ENCODE results near the gene SH2B3. TPM values are rescaled to one million over a fixed set of nuclear protein-coding genes. Genes with fewer than 3 reads are reported as not detected.

Gene SH2B3
- total and polyA plus RNA-seq, 2 donors, result 8.4 to 9.1 TPM

- H3K4me1 ChIP-seq (ENCODE audit: control insufficient read depth in 2 of 2, insufficient read depth in 2 of 2, low read length in 2 of 2), result peaks cover 0 to 9% of the 10 kb centered on the region in 2 donors
- peaks cover 21 to 32% of the 10 kb centered on the region in 2 donors for H3K36me3 ChIP-seq (ENCODE audit: control insufficient read depth in 2 of 2, insufficient read depth in 2 of 2, low read length in 1 of 2)
- H3K27me3 ChIP-seq (ENCODE audit: control insufficient read depth in 2 of 2, insufficient read depth in 1 of 2, low read length in 1 of 2), result no peaks in the 10 kb centered on the region
- DNase-seq (ENCODE audit: low read depth in 6 of 9, low spot score in 9 of 9), result no peak
- H3K4me3 ChIP-seq (ENCODE audit: low read length in 2 of 2), result no peak overlapping the region
- H3K9me3 ChIP-seq (ENCODE audit: control insufficient read depth in 2 of 2, insufficient read depth in 1 of 2, low read length in 1 of 2), result no peaks in the 10 kb centered on the region
- over 99% methylated on average over 67 of the region's 67 CpGs for WGBS
- no peak overlapping the region for H3K27ac ChIP-seq (ENCODE audit: low read depth in 1 of 2, low read length in 1 of 2)
Observed at GRCh38 chr12:111417784-111418593, 12.3 kb downstream of the SH2B3 start.

DNA sequence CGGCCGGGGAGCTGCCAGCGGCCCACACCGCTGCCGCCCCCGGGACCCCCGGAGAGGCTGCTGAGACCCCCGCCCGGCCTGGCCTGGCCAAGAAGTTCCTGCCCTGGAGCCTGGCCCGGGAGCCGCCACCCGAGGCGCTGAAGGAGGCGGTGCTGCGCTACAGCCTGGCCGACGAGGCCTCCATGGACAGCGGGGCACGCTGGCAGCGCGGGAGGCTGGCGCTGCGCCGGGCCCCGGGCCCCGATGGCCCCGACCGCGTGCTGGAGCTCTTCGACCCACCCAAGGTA lies 12.8 kb downstream of the SH2B3 start:
- 98% methylated on average over 30 of the region's 30 CpGs for WGBS
- Histone ChIP-seq H3K9me3 (ENCODE audit: control insufficient read depth in 2 of 2, insufficient read depth in 1 of 2, low read length in 1 of 2) (no peaks in the 10 kb centered on the region), H3K4me1 (ENCODE audit: control insufficient read depth in 2 of 2, insufficient read depth in 2 of 2, low read length in 2 of 2) (peaks cover 0 to 3% of the 10 kb centered on the region in 2 donors), H3K36me3 (ENCODE audit: control insufficient read depth in 2 of 2, insufficient read depth in 2 of 2, low read length in 1 of 2) (peaks cover 21 to 32% of the 10 kb centered on the region in 2 donors), H3K27me3 (ENCODE audit: control insufficient read depth in 2 of 2, insufficient read depth in 1 of 2, low read length in 1 of 2) (no peaks in the 10 kb centered on the region), H3K27ac (ENCODE audit: low read depth in 1 of 2, low read length in 1 of 2) (no peak overlapping the region), H3K4me3 (ENCODE audit: low read length in 2 of 2) (no peak overlapping the region)
- no peak for DNase-seq (ENCODE audit: low read depth in 6 of 9, low spot score in 9 of 9)

DNA sequence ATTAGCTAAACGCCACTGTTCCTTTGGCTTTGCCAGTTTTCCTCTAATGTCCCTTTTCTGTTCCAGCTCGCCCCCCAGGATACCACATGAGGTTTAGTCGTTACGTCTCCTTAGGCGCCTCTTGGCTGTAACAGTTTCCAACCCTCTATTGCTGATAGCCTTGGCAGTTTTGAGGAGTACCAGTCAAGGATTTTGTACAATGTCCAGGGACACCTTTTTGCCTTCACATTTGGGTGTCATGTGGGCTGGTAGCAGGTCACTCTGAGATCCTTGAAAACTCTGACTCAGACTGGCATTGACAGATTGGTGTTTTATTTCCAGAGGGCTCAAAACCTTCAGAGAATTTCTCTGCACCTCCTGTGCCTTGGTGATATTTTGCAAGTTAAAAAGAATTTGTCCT lies 14.1 kb downstream of the SH2B3 start:
- 99% methylated on average over 5 of the region's 5 CpGs for WGBS
- no peak for DNase-seq (ENCODE audit: low read depth in 6 of 9, low spot score in 9 of 9)
- Histone ChIP-seq H3K36me3 (ENCODE audit: control insufficient read depth in 2 of 2, insufficient read depth in 2 of 2, low read length in 1 of 2) (peaks cover 21 to 39% of the 10 kb centered on the region in 2 donors), H3K4me1 (ENCODE audit: control insufficient read depth in 2 of 2, insufficient read depth in 2 of 2, low read length in 2 of 2) (peaks cover 0 to 6% of the 10 kb centered on the region in 2 donors), H3K27me3 (ENCODE audit: control insufficient read depth in 2 of 2, insufficient read depth in 1 of 2, low read length in 1 of 2) (no peaks in the 10 kb centered on the region), H3K27ac (ENCODE audit: low read depth in 1 of 2, low read length in 1 of 2) (no peak overlapping the region), H3K9me3 (ENCODE audit: control insufficient read depth in 2 of 2, insufficient read depth in 1 of 2, low read length in 1 of 2) (no peaks in the 10 kb centered on the region), H3K4me3 (ENCODE audit: low read length in 2 of 2) (no peak overlapping the region)

DNA sequence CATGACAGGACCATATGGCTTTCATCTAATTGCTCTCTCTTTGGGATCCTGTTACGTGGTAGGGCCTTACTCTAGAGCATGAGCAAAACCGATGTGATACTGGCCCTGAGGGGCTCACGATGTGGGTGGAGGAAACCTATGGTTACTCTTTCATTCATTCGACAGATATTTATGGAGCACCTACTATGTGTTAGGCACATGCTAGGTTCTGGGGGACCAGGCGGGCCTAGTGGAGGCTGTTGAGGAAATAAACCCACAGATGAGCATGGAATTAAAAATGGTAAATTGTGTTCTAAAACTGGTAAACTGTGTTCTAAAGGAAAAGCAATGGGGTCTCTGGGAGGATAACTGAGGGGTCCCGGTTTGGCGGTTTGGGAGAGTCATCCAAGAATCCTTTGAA lies 14.8 kb downstream of the SH2B3 start:
- Histone ChIP-seq H3K4me3 (ENCODE audit: low read length in 2 of 2) (no peak overlapping the region), H3K27me3 (ENCODE audit: control insufficient read depth in 2 of 2, insufficient read depth in 1 of 2, low read length in 1 of 2) (no peaks in the 10 kb centered on the region), H3K27ac (ENCODE audit: low read depth in 1 of 2, low read length in 1 of 2) (no peak overlapping the region), H3K4me1 (ENCODE audit: control insufficient read depth in 2 of 2, insufficient read depth in 2 of 2, low read length in 2 of 2) (peaks cover 0 to 6% of the 10 kb centered on the region in 2 donors), H3K9me3 (ENCODE audit: control insufficient read depth in 2 of 2, insufficient read depth in 1 of 2, low read length in 1 of 2) (no peaks in the 10 kb centered on the region), H3K36me3 (ENCODE audit: control insufficient read depth in 2 of 2, insufficient read depth in 2 of 2, low read length in 1 of 2) (peaks cover 21 to 40% of the 10 kb centered on the region in 2 donors)
- WGBS, result 91% methylated on average over 7 of the region's 7 CpGs
- DNase-seq (ENCODE audit: low read depth in 6 of 9, low spot score in 9 of 9), result no peak

GRCh38 chr12:111424189-111424792 lies 18.6 kb downstream of the SH2B3 start:
- DNase-seq (ENCODE audit: low read depth in 6 of 9, low spot score in 9 of 9), result no peak
- no peak overlapping the region for H3K27ac ChIP-seq (ENCODE audit: low read depth in 1 of 2, low read length in 1 of 2)
- H3K36me3 ChIP-seq (ENCODE audit: control insufficient read depth in 2 of 2, insufficient read depth in 2 of 2, low read length in 1 of 2), result peaks cover 20 to 24% of the 10 kb centered on the region in 2 donors
- H3K4me3 ChIP-seq (ENCODE audit: low read length in 2 of 2), result no peak overlapping the region
- H3K9me3 ChIP-seq (ENCODE audit: control insufficient read depth in 2 of 2, insufficient read depth in 1 of 2, low read length in 1 of 2), result no peaks in the 10 kb centered on the region
- H3K27me3 ChIP-seq (ENCODE audit: control insufficient read depth in 2 of 2, insufficient read depth in 1 of 2, low read length in 1 of 2), result no peaks in the 10 kb centered on the region
- peaks cover 7 to 40% of the 10 kb centered on the region in 2 donors for H3K4me1 ChIP-seq (ENCODE audit: control insufficient read depth in 2 of 2, insufficient read depth in 2 of 2, low read length in 2 of 2)
- WGBS, result 72% methylated on average over 11 of the region's 11 CpGs

GRCh38 chr12:111424793-111425251 lies 19.1 kb downstream of the SH2B3 start:
- Histone ChIP-seq H3K4me3 (ENCODE audit: low read length in 2 of 2) (no peak overlapping the region), H3K36me3 (ENCODE audit: control insufficient read depth in 2 of 2, insufficient read depth in 2 of 2, low read length in 1 of 2) (peaks cover 15 to 18% of the 10 kb centered on the region in 2 donors), H3K27me3 (ENCODE audit: control insufficient read depth in 2 of 2, insufficient read depth in 1 of 2, low read length in 1 of 2) (peaks cover 0 to 5% of the 10 kb centered on the region in 2 donors), H3K4me1 (ENCODE audit: control insufficient read depth in 2 of 2, insufficient read depth in 2 of 2, low read length in 2 of 2) (peaks cover 11 to 46% of the 10 kb centered on the region in 2 donors), H3K27ac (ENCODE audit: low read depth in 1 of 2, low read length in 1 of 2) (no peak overlapping the region), H3K9me3 (ENCODE audit: control insufficient read depth in 2 of 2, insufficient read depth in 1 of 2, low read length in 1 of 2) (no peaks in the 10 kb centered on the region)
- DNase-seq (ENCODE audit: low read depth in 6 of 9, low spot score in 9 of 9), result no peak
- 97% methylated on average over 6 of the region's 6 CpGs for WGBS

DNA sequence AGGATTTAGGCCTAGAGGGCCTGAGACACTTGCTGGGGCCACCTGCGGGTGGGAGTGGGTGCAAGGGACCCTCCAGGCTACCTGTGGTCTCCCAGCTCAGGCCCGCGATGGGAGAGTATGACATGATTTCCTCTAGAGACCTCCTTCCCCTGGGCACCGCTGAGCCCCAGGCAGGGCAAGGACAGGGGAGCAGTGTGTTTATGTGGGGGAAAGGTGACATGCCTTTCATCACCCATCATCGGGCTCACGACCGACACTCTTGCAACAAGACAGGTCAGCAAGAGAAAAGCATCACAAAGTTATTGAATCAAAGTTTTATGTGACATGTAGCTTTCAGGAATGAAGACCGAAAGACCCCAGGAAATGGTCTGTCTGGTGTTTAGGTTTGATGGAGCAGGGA lies 19.9 kb downstream of the SH2B3 start:
- no peak for DNase-seq (ENCODE audit: low read depth in 6 of 9, low spot score in 9 of 9)
- peaks cover 7 to 14% of the 10 kb centered on the region in 2 donors for H3K36me3 ChIP-seq (ENCODE audit: control insufficient read depth in 2 of 2, insufficient read depth in 2 of 2, low read length in 1 of 2)
- no peak overlapping the region for H3K4me3 ChIP-seq (ENCODE audit: low read length in 2 of 2)
- WGBS, result 82% methylated on average over 8 of the region's 8 CpGs
- no peaks in the 10 kb centered on the region for H3K9me3 ChIP-seq (ENCODE audit: control insufficient read depth in 2 of 2, insufficient read depth in 1 of 2, low read length in 1 of 2)
- H3K4me1 ChIP-seq (ENCODE audit: control insufficient read depth in 2 of 2, insufficient read depth in 2 of 2, low read length in 2 of 2), result peaks cover 19 to 54% of the 10 kb centered on the region in 2 donors
- peaks cover 0 to 10% of the 10 kb centered on the region in 2 donors for H3K27me3 ChIP-seq (ENCODE audit: control insufficient read depth in 2 of 2, insufficient read depth in 1 of 2, low read length in 1 of 2)
- H3K27ac ChIP-seq (ENCODE audit: low read depth in 1 of 2, low read length in 1 of 2), result no peak overlapping the region

- WGBS, result 91% methylated on average over 11 of the region's 11 CpGs
- Histone ChIP-seq H3K4me1 (ENCODE audit: control insufficient read depth in 2 of 2, insufficient read depth in 2 of 2, low read length in 2 of 2) (peaks cover 24 to 63% of the 10 kb centered on the region in 2 donors), H3K36me3 (ENCODE audit: control insufficient read depth in 2 of 2, insufficient read depth in 2 of 2, low read length in 1 of 2) (peaks cover 2 to 7% of the 10 kb centered on the region in 2 donors), H3K27me3 (ENCODE audit: control insufficient read depth in 2 of 2, insufficient read depth in 1 of 2, low read length in 1 of 2) (peaks cover 0 to 10% of the 10 kb centered on the region in 2 donors), H3K4me3 (ENCODE audit: low read length in 2 of 2) (no peak overlapping the region), H3K27ac (ENCODE audit: low read depth in 1 of 2, low read length in 1 of 2) (no peak overlapping the region), H3K9me3 (ENCODE audit: control insufficient read depth in 2 of 2, insufficient read depth in 1 of 2, low read length in 1 of 2) (no peaks in the 10 kb centered on the region)
- DNase-seq (ENCODE audit: low read depth in 6 of 9, low spot score in 9 of 9), result no peak
Observed at GRCh38 chr12:111426344-111427185, 20.8 kb downstream of the SH2B3 start.

Measured in thymus (tissue), 11 donors.